ENCODE data around the gene AKNAD1. TPM values are rescaled to one million over a fixed set of nuclear protein-coding genes. Genes with fewer than 3 reads are reported as not detected.

AKNAD1 gene
- total and polyA plus RNA-seq, 2 of the 13 experiments (the other 11 are each of a cell fraction or from before 2014, with no cell fraction given): not detected

- Histone ChIP-seq H3K79me2 (ENCODE audit: insufficient read depth, low read length) (no peaks in the 10 kb centered on the region), H3K36me3 (replicated peaks in 1 of 2; ENCODE audit: control insufficient read depth in 1 of 2, insufficient read depth in 2 of 2, low read length in 2 of 2) (peaks cover 2 to 21% of the 10 kb centered on the region in 2 experiments; a peak in 4 of 5 replicates), H3K9me3 (ENCODE audit: low read length) (peaks cover 16% of the 10 kb centered on the region), H2AFZ (ENCODE audit: low read length) (no peak overlapping the region), H3K9ac (ENCODE audit: insufficient read depth, low read depth, low read length) (no peak overlapping the region), H3K27ac (ENCODE audit: extremely low read length, insufficient read depth, low read length) (no peak overlapping the region), H3K27me3 (ENCODE audit: control insufficient read depth in 1 of 2, insufficient read depth in 2 of 2, low read length in 2 of 2) (no peaks in the 10 kb centered on the region), H4K20me1 (ENCODE audit: insufficient read depth, low read length) (no peaks in the 10 kb centered on the region), H3K4me2 (ENCODE audit: low read depth, low read length) (no peak overlapping the region), H3K4me3 (replicated peaks in 1 of 3; ENCODE audit: insufficient read depth in 1 of 3, low read depth in 2 of 3, low read length in 3 of 3) (no peak overlapping the region), H3K4me1 (ENCODE audit: insufficient read depth, low read length) (peaks cover 8% of the 10 kb centered on the region)
- CTCF ChIA-PET (ENCODE audit: low intra/inter-chr PET ratio, low total read pairs): no interaction called here
- ATAC-seq (no peak), DNase-seq (ENCODE audit: low spot score) (peak; percentile 28), FAIRE-seq (no peak)
- BruUV-seq (replicated peaks): no TSS peak
- peak; percentile 76 for TF ChIP-seq SOX5 (CRISPR knock-in tag; IDR thresholded peaks at IDR 0.05; ENCODE audit: borderline replicate concordance)
- peak; percentile 59 for TF ChIP-seq CEBPB (IDR thresholded peaks at IDR 0.05; ENCODE audit: borderline replicate concordance, low read depth, low read length)
- TF ChIP-seq MED13 (CRISPR knock-in tag; IDR thresholded peaks at IDR 0.05): no peak
- TF ChIP-seq SOX6 (IDR thresholded peaks at IDR 0.05): no peak
- 0 out of 2 replicates have a peak, but pooled peaks have one; percentile 16 for TF ChIP-seq SOX6 (CRISPR knock-in tag; IDR thresholded peaks at IDR 0.05)
- TF ChIP-seq ZNF766 (CRISPR knock-in tag; IDR thresholded peaks at IDR 0.05; ENCODE audit: borderline replicate concordance): no peak
- TF ChIP-seq SOX13 (IDR thresholded peaks at IDR 0.05): no peak; the same call in 1 of the 2 replicates
- peak in 1 of 2 experiments; percentile 79; a peak in 2 of 4 replicates for TF ChIP-seq SOX13 (CRISPR knock-in tag; conservative IDR thresholded peaks at IDR 0.05 in 1 of 2, IDR thresholded peaks at IDR 0.05 in 1 of 2)
- intact Hi-C loops (cut with micrococcal nuclease; ENCODE audit: unreplicated experiment) (no loop called here), in situ Hi-C loops (cut with HindIII; ENCODE audit: extremely low pct_ligation_motif_present, low pct_unique_long_range_greater_than_20kb) (no loop called here)
- POLR2A ChIA-PET: no interaction called here
- 82% methylated on average over 3 of the region's 3 CpGs for whole genome bisulfite sequencing (ENCODE audit: low lambda C conversion rate)
Observed at GRCh38 chr1:108780937-108781574, 75.8 kb downstream of the AKNAD1 start.

GRCh38 chr1:108779455-108779854, 77.4 kb downstream of the AKNAD1 start:
- Histone ChIP-seq H3K9me3 (ENCODE audit: low read length) (peaks cover under 1% of the 10 kb centered on the region; the same call in 1 of the 2 replicates), H3K4me3 (replicated peaks in 1 of 3; ENCODE audit: insufficient read depth in 1 of 3, low read depth in 2 of 3, low read length in 3 of 3) (no peak overlapping the region), H4K20me1 (ENCODE audit: insufficient read depth, low read length) (no peaks in the 10 kb centered on the region), H3K27me3 (ENCODE audit: control insufficient read depth in 1 of 2, insufficient read depth in 2 of 2, low read length in 2 of 2) (no peaks in the 10 kb centered on the region), H3K79me2 (ENCODE audit: insufficient read depth, low read length) (no peaks in the 10 kb centered on the region), H3K9ac (ENCODE audit: insufficient read depth, low read depth, low read length) (no peak overlapping the region), H3K27ac (ENCODE audit: extremely low read length, insufficient read depth, low read length) (no peak overlapping the region), H3K36me3 (replicated peaks in 1 of 2; ENCODE audit: control insufficient read depth in 1 of 2, insufficient read depth in 2 of 2, low read length in 2 of 2) (peaks cover 1 to 17% of the 10 kb centered on the region in 2 experiments; a peak in 2 of 5 replicates), H3K4me1 (ENCODE audit: insufficient read depth, low read length) (peaks cover 8% of the 10 kb centered on the region), H3K4me2 (ENCODE audit: low read depth, low read length) (no peak overlapping the region), H2AFZ (ENCODE audit: low read length) (no peak overlapping the region)
- ChIA-PET CTCF (ENCODE audit: low intra/inter-chr PET ratio, low total read pairs) (no interaction called here), POLR2A (no interaction called here)
- in situ Hi-C loops (cut with HindIII; ENCODE audit: extremely low pct_ligation_motif_present, low pct_unique_long_range_greater_than_20kb): no loop called here
- no TSS peak for BruUV-seq (replicated peaks)
- intact Hi-C loops (cut with micrococcal nuclease; ENCODE audit: unreplicated experiment): no loop called here
- no peak for FAIRE-seq
- ATAC-seq: no peak
- no peak for DNase-seq (ENCODE audit: low spot score)
- TF ChIP-seq E2F2 (CRISPR knock-in tag; IDR thresholded peaks at IDR 0.05; ENCODE audit: borderline replicate concordance): no peak
- no peak for TF ChIP-seq TEAD3 (CRISPR knock-in tag; optimal IDR thresholded peaks at IDR 0.05; ENCODE audit: borderline replicate concordance)
- TF ChIP-seq RFX5 (IDR thresholded peaks at IDR 0.05; ENCODE audit: low read depth, low read length): no peak
- no peak for TF ChIP-seq PAXIP1 (CRISPR knock-in tag; conservative IDR thresholded peaks at IDR 0.05)
- no peak for TF ChIP-seq ZNF530 (CRISPR knock-in tag; IDR thresholded peaks at IDR 0.05; ENCODE audit: low read depth)
- no peak for TF ChIP-seq ZNF780A (CRISPR knock-in tag; IDR thresholded peaks at IDR 0.05)
- no peak for TF ChIP-seq BCL6 (CRISPR knock-in tag; IDR thresholded peaks at IDR 0.05)
- no peak for TF ChIP-seq ZNF337 (CRISPR knock-in tag; IDR thresholded peaks at IDR 0.05; ENCODE audit: borderline replicate concordance, low read depth)
